ENCODE measurements around the gene PLIN3.
"Not testable (repeated sequence)": the region's sequence is repeated elsewhere in the genome, so short reads cannot be mapped to it uniquely, and the experiment has no call there.

Gene PLIN3

DNA sequence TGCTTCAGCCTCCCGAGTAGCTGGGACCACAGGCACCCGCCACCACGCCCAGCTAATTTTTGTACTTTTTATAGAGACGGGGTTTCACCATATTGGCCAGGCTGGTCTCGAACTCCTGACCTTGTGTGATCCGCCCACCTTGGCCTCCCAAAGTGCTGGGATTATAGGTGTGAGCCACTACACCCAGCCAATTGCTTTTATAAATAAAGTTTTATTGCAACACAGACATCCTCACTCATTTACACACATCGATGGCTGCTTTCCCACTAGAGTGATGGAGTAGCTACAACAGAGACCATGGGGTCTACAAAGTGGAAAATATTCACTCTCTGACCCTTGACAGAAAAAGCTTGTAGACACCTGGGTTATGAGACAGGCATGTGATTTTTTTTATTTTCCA lies 45.1 kb downstream of the PLIN3 start:
- H3K27ac ChIP-seq (ENCODE audit: insufficient read depth in 1 of 2, low read depth in 1 of 2, low read length in 2 of 2, poor library complexity in 1 of 2, severe bottlenecking in 2 of 2); DNase-seq; H3K4me3 ChIP-seq (ENCODE audit: control insufficient read depth in 1 of 7, extremely low read depth in 1 of 7, insufficient read depth in 4 of 7, low read depth in 2 of 7, low read length in 6 of 7); H3K27me3 ChIP-seq (replicated peaks in 2 of 5; ENCODE audit: control insufficient read depth in 4 of 5, insufficient read depth in 5 of 5, low read length in 4 of 5); H3K9me3 ChIP-seq (ENCODE audit: control extremely low read depth in 1 of 5, control insufficient read depth in 4 of 5, insufficient read depth in 2 of 5, low read depth in 1 of 5, low read length in 4 of 5); POLR2A ChIA-PET; H3K4me1 ChIP-seq (ENCODE audit: control extremely low read depth in 1 of 4, control insufficient read depth in 4 of 4, insufficient read depth in 4 of 4, low read length in 3 of 4): not testable (repeated sequence)
- H3K36me3 ChIP-seq (ENCODE audit: control insufficient read depth in 4 of 4, insufficient read depth in 4 of 4, low read length in 3 of 4), result peaks cover 3 to 15% (median 11%) of the 10 kb centered on the region in 4 experiments
- WGBS (ENCODE audit: insufficient coverage), result 98% methylated on average over 6 of the region's 7 CpGs
- CTCF ChIA-PET, result interaction anchor here (0.8 to 2.6 kb wide), 4 partner anchors 8 to 209 kb away, joined by 4 to 20 read pairs (median 6); no protein-coding TSS in a partner anchor

- 97% methylated on average over 2 of the region's 4 CpGs for WGBS (ENCODE audit: insufficient coverage)
- CTCF ChIA-PET, result no interaction called here
These were observed 46.2 kb downstream of the PLIN3 start for GRCh38 chr19:4821265-4821664.

DNA sequence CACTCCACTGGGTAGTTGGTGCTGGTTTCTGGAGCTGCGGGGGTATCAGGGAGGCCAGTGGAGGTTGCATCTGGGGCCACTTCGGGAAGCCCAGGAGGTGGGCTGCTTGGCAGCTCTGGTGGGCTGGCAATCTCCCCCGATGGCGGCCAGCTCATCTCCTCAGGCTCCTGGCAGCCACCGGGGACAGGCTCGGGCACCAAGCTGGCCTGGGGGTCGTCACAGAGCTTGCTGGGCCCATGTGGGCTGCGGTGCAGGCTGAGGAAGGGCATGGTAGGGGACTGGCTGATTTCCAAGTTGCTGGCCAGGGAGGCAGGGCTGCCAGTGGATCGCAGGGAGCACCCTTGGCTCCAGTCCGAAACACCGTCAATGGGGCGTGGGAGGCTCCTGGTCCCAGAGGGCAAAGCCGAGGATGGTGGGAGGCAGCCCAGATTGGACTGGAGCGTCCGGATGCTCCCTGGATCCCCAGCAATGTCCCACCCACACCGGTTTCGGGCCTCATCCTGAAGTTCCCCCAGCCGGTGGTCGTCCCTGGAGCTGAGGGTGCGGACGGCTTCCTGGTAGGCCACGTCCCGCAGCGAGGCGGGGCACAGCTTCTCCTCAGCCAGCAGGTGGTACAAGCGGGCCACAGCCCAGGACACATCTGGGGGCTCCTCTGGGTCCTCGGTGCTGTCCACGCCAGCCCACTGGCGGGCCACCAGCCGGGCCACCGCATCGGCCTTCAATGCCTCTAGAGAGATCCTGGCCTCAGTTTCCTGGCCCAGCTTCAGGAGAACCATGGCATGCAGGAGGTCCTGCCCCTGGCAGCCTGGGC lies 49.8 kb downstream of the PLIN3 start:
- no peaks in the 10 kb centered on the region for H3K27me3 ChIP-seq (replicated peaks in 2 of 5; ENCODE audit: control insufficient read depth in 4 of 5, insufficient read depth in 5 of 5, low read length in 4 of 5)
- H3K4me1 ChIP-seq (ENCODE audit: control extremely low read depth in 1 of 4, control insufficient read depth in 4 of 4, insufficient read depth in 4 of 4, low read length in 3 of 4), result peaks cover 0 to 12% (median 10%) of the 10 kb centered on the region in 4 experiments
- peaks cover 3 to 29% (median 16%) of the 10 kb centered on the region in 4 experiments for H3K36me3 ChIP-seq (ENCODE audit: control insufficient read depth in 4 of 4, insufficient read depth in 4 of 4, low read length in 3 of 4)
- H3K9me3 ChIP-seq (ENCODE audit: control extremely low read depth in 1 of 5, control insufficient read depth in 4 of 5, insufficient read depth in 2 of 5, low read depth in 1 of 5, low read length in 4 of 5), result no peaks in the 10 kb centered on the region
- no peak overlapping the region for H3K4me3 ChIP-seq (ENCODE audit: control insufficient read depth in 1 of 7, extremely low read depth in 1 of 7, insufficient read depth in 4 of 7, low read depth in 2 of 7, low read length in 6 of 7)
- POLR2A ChIA-PET, result no interaction called here
- 94% methylated on average over 21 of the region's 32 CpGs for WGBS (ENCODE audit: insufficient coverage)
- H3K27ac ChIP-seq (ENCODE audit: insufficient read depth in 1 of 2, low read depth in 1 of 2, low read length in 2 of 2, poor library complexity in 1 of 2, severe bottlenecking in 2 of 2), result no peak overlapping the region
- CTCF ChIA-PET, result interaction anchor here (1.7 to 1.9 kb wide), 4 partner anchors 12 to 94 kb away, joined by 4 to 7 read pairs (median 6); no protein-coding TSS in a partner anchor
- no peak for DNase-seq

More at GRCh38 chr19:4821265-4821664, 46.2 kb downstream of the PLIN3 start:
- H3K4me1 ChIP-seq (ENCODE audit: control extremely low read depth in 1 of 4, control insufficient read depth in 4 of 4, insufficient read depth in 4 of 4, low read length in 3 of 4), result no peaks in the 10 kb centered on the region
- POLR2A ChIA-PET, result interaction anchor here (0.7 kb wide), 1 partner anchor 121 kb away, joined by 3 read pairs; no protein-coding TSS in a partner anchor
- no peak overlapping the region for H3K27ac ChIP-seq (ENCODE audit: insufficient read depth in 1 of 2, low read depth in 1 of 2, low read length in 2 of 2, poor library complexity in 1 of 2, severe bottlenecking in 2 of 2)
- DNase-seq, result no peak
- no peaks in the 10 kb centered on the region for H3K9me3 ChIP-seq (ENCODE audit: control extremely low read depth in 1 of 5, control insufficient read depth in 4 of 5, insufficient read depth in 2 of 5, low read depth in 1 of 5, low read length in 4 of 5)
- no peaks in the 10 kb centered on the region for H3K27me3 ChIP-seq (replicated peaks in 2 of 5; ENCODE audit: control insufficient read depth in 4 of 5, insufficient read depth in 5 of 5, low read length in 4 of 5)
- peaks cover 3 to 25% (median 17%) of the 10 kb centered on the region in 4 experiments for H3K36me3 ChIP-seq (ENCODE audit: control insufficient read depth in 4 of 4, insufficient read depth in 4 of 4, low read length in 3 of 4)
- H3K4me3 ChIP-seq (ENCODE audit: control insufficient read depth in 1 of 7, extremely low read depth in 1 of 7, insufficient read depth in 4 of 7, low read depth in 2 of 7, low read length in 6 of 7), result no peak overlapping the region

GRCh38 chr19:4816950-4817278 lies 50.6 kb downstream of the PLIN3 start:
- 97% methylated on average over 15 of the region's 16 CpGs for WGBS (ENCODE audit: insufficient coverage)
- H3K27me3 ChIP-seq (replicated peaks in 2 of 5; ENCODE audit: control insufficient read depth in 4 of 5, insufficient read depth in 5 of 5, low read length in 4 of 5), result no peaks in the 10 kb centered on the region
- POLR2A ChIA-PET, result no interaction called here

GRCh38 chr19:4816202-4816949 lies 51.1 kb downstream of the PLIN3 start:
- POLR2A ChIA-PET, result no interaction called here
- Histone ChIP-seq H3K27me3 (replicated peaks in 2 of 5; ENCODE audit: control insufficient read depth in 4 of 5, insufficient read depth in 5 of 5, low read length in 4 of 5) (no peaks in the 10 kb centered on the region), H3K4me1 (ENCODE audit: control extremely low read depth in 1 of 4, control insufficient read depth in 4 of 4, insufficient read depth in 4 of 4, low read length in 3 of 4) (peaks cover 0 to 13% (median 10%) of the 10 kb centered on the region in 4 experiments), H3K27ac (ENCODE audit: insufficient read depth in 1 of 2, low read depth in 1 of 2, low read length in 2 of 2, poor library complexity in 1 of 2, severe bottlenecking in 2 of 2) (no peak overlapping the region), H3K4me3 (ENCODE audit: control insufficient read depth in 1 of 7, extremely low read depth in 1 of 7, insufficient read depth in 4 of 7, low read depth in 2 of 7, low read length in 6 of 7) (peak overlapping the region in 1 of 7 experiments; percentile 81), H3K9me3 (ENCODE audit: control extremely low read depth in 1 of 5, control insufficient read depth in 4 of 5, insufficient read depth in 2 of 5, low read depth in 1 of 5, low read length in 4 of 5) (no peaks in the 10 kb centered on the region), H3K36me3 (ENCODE audit: control insufficient read depth in 4 of 4, insufficient read depth in 4 of 4, low read length in 3 of 4) (peaks cover 3 to 29% (median 16%) of the 10 kb centered on the region in 4 experiments)
- 100% methylated on average over 19 of the region's 35 CpGs for WGBS (ENCODE audit: insufficient coverage)
- CTCF ChIA-PET, result interaction anchor here (1.7 to 1.9 kb wide), 2 partner anchors 34 to 54 kb away, joined by 4 to 7 read pairs; no protein-coding TSS in a partner anchor
- no peak for DNase-seq

More at GRCh38 chr19:4816950-4817278, 50.6 kb downstream of the PLIN3 start:
- peaks cover 0 to 12% (median 10%) of the 10 kb centered on the region in 4 experiments for H3K4me1 ChIP-seq (ENCODE audit: control extremely low read depth in 1 of 4, control insufficient read depth in 4 of 4, insufficient read depth in 4 of 4, low read length in 3 of 4)
- no peak for DNase-seq
- CTCF ChIA-PET, result interaction anchor here (1.7 to 1.9 kb wide), 4 partner anchors 12 to 95 kb away, joined by 4 to 7 read pairs (median 6); no protein-coding TSS in a partner anchor
- H3K9me3 ChIP-seq (ENCODE audit: control extremely low read depth in 1 of 5, control insufficient read depth in 4 of 5, insufficient read depth in 2 of 5, low read depth in 1 of 5, low read length in 4 of 5), result no peaks in the 10 kb centered on the region
- peaks cover 3 to 29% (median 16%) of the 10 kb centered on the region in 4 experiments for H3K36me3 ChIP-seq (ENCODE audit: control insufficient read depth in 4 of 4, insufficient read depth in 4 of 4, low read length in 3 of 4)
- H3K27ac ChIP-seq (ENCODE audit: insufficient read depth in 1 of 2, low read depth in 1 of 2, low read length in 2 of 2, poor library complexity in 1 of 2, severe bottlenecking in 2 of 2), result no peak overlapping the region
- no peak overlapping the region for H3K4me3 ChIP-seq (ENCODE audit: control insufficient read depth in 1 of 7, extremely low read depth in 1 of 7, insufficient read depth in 4 of 7, low read depth in 2 of 7, low read length in 6 of 7)

GRCh38 chr19:4815426-4816201 lies 51.9 kb downstream of the PLIN3 start:
- peak; percentile 81 to 84 (median 83) for DNase-seq
- 50% methylated on average over 17 of the region's 28 CpGs for WGBS (ENCODE audit: insufficient coverage)
- Histone ChIP-seq H3K36me3 (ENCODE audit: control insufficient read depth in 4 of 4, insufficient read depth in 4 of 4, low read length in 3 of 4) (peaks cover 3 to 29% (median 16%) of the 10 kb centered on the region in 4 experiments), H3K4me1 (ENCODE audit: control extremely low read depth in 1 of 4, control insufficient read depth in 4 of 4, insufficient read depth in 4 of 4, low read length in 3 of 4) (peaks cover 0 to 13% (median 10%) of the 10 kb centered on the region in 4 experiments), H3K4me3 (ENCODE audit: control insufficient read depth in 1 of 7, extremely low read depth in 1 of 7, insufficient read depth in 4 of 7, low read depth in 2 of 7, low read length in 6 of 7) (peak overlapping the region; percentile 5 to 81 (median 49)), H3K9me3 (ENCODE audit: control extremely low read depth in 1 of 5, control insufficient read depth in 4 of 5, insufficient read depth in 2 of 5, low read depth in 1 of 5, low read length in 4 of 5) (no peaks in the 10 kb centered on the region), H3K27me3 (replicated peaks in 2 of 5; ENCODE audit: control insufficient read depth in 4 of 5, insufficient read depth in 5 of 5, low read length in 4 of 5) (no peaks in the 10 kb centered on the region), H3K27ac (ENCODE audit: insufficient read depth in 1 of 2, low read depth in 1 of 2, low read length in 2 of 2, poor library complexity in 1 of 2, severe bottlenecking in 2 of 2) (no peak overlapping the region)
- CTCF ChIA-PET, result interaction anchor here (1.9 kb wide), 1 partner anchor 35 kb away, joined by 7 read pairs; no protein-coding TSS in a partner anchor
- POLR2A ChIA-PET, result interaction anchor here (0.7 kb wide), 1 partner anchor 16 kb away, joined by 3 read pairs; the partner anchor contains the start of gene TICAM1

All from common myeloid progenitor, CD34-positive (primary cell).